HCT116 (cell line): ENCODE results near the gene FHOD3. TPM values are rescaled to one million over a fixed set of nuclear protein-coding genes. Genes with fewer than 3 reads are reported as not detected.

Experiments used
- ATAC-seq: fragments of 200-7000 bp; cut with Tn5 transposase; 2 replicates; pipeline ENCODE4 v1.9.1; 2020; ENCODE audit warnings: mild to moderate bottlenecking, moderate library complexity
- BruUV-seq: library from RNA; stranded (reverse); fragments of 400-500 nt; replicated peaks from 2 replicates; lab custom pipeline; 2021; lab: Mats Ljungman, UMichigan
- CTCF ChIA-PET: fragments of 300-600 bp; sonication (Branson Sonifier 250); formaldehyde crosslinking; loops from one replicate; lab custom pipeline; 2021; ENCODE audit warnings: antibody characterized with exemption; lab: Charles Lee
- POLR2A ChIA-PET: fragments of 300-600, 350-600 bp; sonication (Branson Sonifier 250); formaldehyde crosslinking; loops from one replicate; lab custom pipeline; 2021; ENCODE audit warnings: antibody characterized with exemption; lab: Charles Lee
- RAD21 ChIA-PET, 2 experiments: fragments of 300-600 bp; sonication (Branson Sonifier 250); formaldehyde crosslinking; loops; one replicate each; lab custom pipeline; 2023; ENCODE audit warnings: low total read pairs in 2 of 2; ENCODE audit not compliant: uncharacterized antibody in 2 of 2, unreplicated experiment in 2 of 2, low non-redundant PET in 1 of 2; lab: Charles Lee
- DNase-seq: peaks from one replicate; pipeline ENCODE4 v3.0.0-alpha.2; 2010; ENCODE audit warnings: low read depth, low spot score
- H2AFZ ChIP-seq: fragments of 200-600 bp; shearing (Covaris generic), sonication (generic); 2 replicates; pipeline ENCODE4 v1.6.1; 2017; ENCODE audit warnings: low read depth, mixed run types, mixed read lengths, antibody characterized with exemption, low read length; ENCODE audit not compliant: poor library complexity, severe bottlenecking
- H3K27ac ChIP-seq: 2 replicates; pipeline ENCODE4 v1.5.1; 2012; ENCODE audit warnings: low read depth, low read length
- H3K27me3 ChIP-seq: fragments of 200-600 bp; sonication (generic); 2 replicates; pipeline ENCODE4 v1.6.1; 2016; ENCODE audit warnings: mixed run types, low read length, mixed read lengths; ENCODE audit not compliant: insufficient read depth
- H3K36me3 ChIP-seq, 2 experiments: fragments of 200-500 bp in 1 of 2; fragments of 200-600 bp in 1 of 2; sonication (Bioruptor generic) in 1 of 2; sonication (generic) in 1 of 2; 2 replicates each; pipeline versions ENCODE4 v1.5.1 to v1.6.1; 2014 to 2016; ENCODE audit warnings: low read length in 2 of 2, inconsistent platforms in 1 of 2, mixed read lengths in 1 of 2, mixed run types in 1 of 2; ENCODE audit not compliant: insufficient read depth in 2 of 2, control insufficient read depth in 1 of 2
- H3K4me1 ChIP-seq, 2 experiments: fragments of 200-600 bp in 1 of 2; sonication (generic) in 1 of 2; 2 replicates each; pipeline versions ENCODE4 v1.5.1 to v1.6.1; 2012 to 2017; ENCODE audit warnings: low read length in 2 of 2, inconsistent platforms in 1 of 2, mild to moderate bottlenecking in 1 of 2, mixed read lengths in 1 of 2, mixed run types in 1 of 2, moderate library complexity in 1 of 2; ENCODE audit not compliant: insufficient read depth in 2 of 2, control insufficient read depth in 1 of 2
- H3K4me2 ChIP-seq: fragments of 200-600 bp; sonication (generic); 2 replicates; pipeline ENCODE4 v1.6.1; 2017; ENCODE audit warnings: mixed run types, low read length, mixed read lengths
- H3K4me3 ChIP-seq, 2 experiments: fragments of 200-600 bp in 1 of 2; sonication (generic) in 1 of 2; replicated peaks in 1 of 2; 2 replicates each; pipeline ENCODE4 v1.5.1; 2011 to 2016; ENCODE audit warnings: low read length in 2 of 2, control low read depth in 1 of 2, low read depth in 1 of 2, mild to moderate bottlenecking in 1 of 2, mixed read lengths in 1 of 2, mixed run types in 1 of 2
- H3K79me2 ChIP-seq: fragments of 200-600 bp; sonication (generic); 2 replicates; pipeline ENCODE4 v1.6.1; 2017; ENCODE audit warnings: mild to moderate bottlenecking, mixed run types, low read length, moderate library complexity, mixed read lengths; ENCODE audit not compliant: insufficient read depth
- H3K9ac ChIP-seq: fragments of 200-600 bp; sonication (generic); 2 replicates; pipeline ENCODE4 v1.6.1; 2016; ENCODE audit warnings: low read length, mixed read lengths
- H3K9me2 ChIP-seq: fragments of 200-600 bp; sonication (generic), shearing (Covaris generic); 2 replicates; pipeline ENCODE4 v1.6.1; 2017; ENCODE audit warnings: mixed run types, mild to moderate bottlenecking, moderate library complexity; ENCODE audit not compliant: insufficient read depth
- H3K9me3 ChIP-seq, 2 experiments: fragments of 200-500 bp in 1 of 2; fragments of 200-600 bp in 1 of 2; sonication (Bioruptor generic) in 1 of 2; sonication (generic) in 1 of 2; 2 replicates each; pipeline ENCODE4 v1.6.1; 2014 to 2017; ENCODE audit warnings: low read length in 2 of 2, mixed read lengths in 2 of 2, inconsistent platforms in 1 of 2, low read depth in 1 of 2, mild to moderate bottlenecking in 1 of 2, mixed run types in 1 of 2, moderate library complexity in 1 of 2; ENCODE audit not compliant: control insufficient read depth in 1 of 2, insufficient read depth in 1 of 2
- H4K20me1 ChIP-seq: fragments of 200-600 bp; sonication (generic), shearing (Covaris generic); 2 replicates; pipeline ENCODE4 v1.6.1; 2017; ENCODE audit warnings: mixed run types, mild to moderate bottlenecking, moderate library complexity; ENCODE audit not compliant: insufficient read depth
- CBX3 ChIP-seq: IDR thresholded peaks from 2 replicates; pipeline ENCODE4 v1.6.1; 2012; ENCODE audit warnings: low read depth
- CEBPB ChIP-seq: IDR thresholded peaks from 2 replicates; pipeline ENCODE4 v1.6.1; 2012; ENCODE audit warnings: low read depth
- EZH2phosphoT487 ChIP-seq: fragments of 200-600 bp; IDR thresholded peaks from 2 replicates; pipeline ENCODE4 v1.6.1; 2018; ENCODE audit warnings: antibody characterized with exemption, borderline replicate concordance
- JUND ChIP-seq: IDR thresholded peaks from 2 replicates; pipeline ENCODE4 v1.6.1; 2012
- POLR2AphosphoS5 ChIP-seq: IDR thresholded peaks from 2 replicates; pipeline ENCODE4 v1.6.1; 2011; ENCODE audit warnings: mild to moderate bottlenecking, low read depth, low read length, moderate library complexity
- SP1 ChIP-seq: IDR thresholded peaks from 2 replicates; pipeline ENCODE4 v1.6.1; 2012; ENCODE audit warnings: low read depth
- TCF7L2 ChIP-seq: IDR thresholded peaks from 2 replicates; pipeline ENCODE4 v1.7.0; 2011; ENCODE audit warnings: borderline replicate concordance, inconsistent platforms; ENCODE audit not compliant: insufficient read depth, insufficient read length; ENCODE audit errors: extremely low read depth
- YY1 ChIP-seq: IDR thresholded peaks from 2 replicates; pipeline ENCODE4 v1.6.1; 2011; ENCODE audit warnings: low read length, low read depth, moderate library complexity, mild to moderate bottlenecking; ENCODE audit not compliant: insufficient replicate concordance; ENCODE audit errors: extremely low read depth
- ZFX ChIP-seq: fragments of 450-650 bp; IDR thresholded peaks from 2 replicates; pipeline ENCODE4 v1.6.1; 2017
- ZNF274 ChIP-seq: fragments of 200-500 bp; sonication (Bioruptor generic); IDR thresholded peaks from 2 replicates; pipeline ENCODE4 v1.6.1; 2014; ENCODE audit warnings: mild to moderate bottlenecking, low read depth, low read length, inconsistent platforms
- intact Hi-C: fragments of 100-400 bp; cut with micrococcal nuclease; formaldehyde crosslinking; loops from 2 replicates; pipeline ENCODE4 v1.10.0; 2022
- total RNA-seq: library from RNA; stranded (reverse); gene quantifications from one replicate; pipeline ENCODE4 v1.2.1, GENCODE V29; 2021; ENCODE audit not compliant: unreplicated experiment
- TF ChIP-seq, protein P1 (sequence below): IDR thresholded peaks from 2 replicates; pipeline ENCODE4 v1.6.1; 2012; ENCODE audit warnings: low read depth
- TF ChIP-seq, protein P2 (sequence below), 3 experiments: fragments of 200-600 bp in 1 of 3; sonication (generic) in 1 of 3; IDR thresholded peaks in 2 of 3; conservative IDR thresholded peaks in 1 of 3; 2 replicates each; pipeline ENCODE4 v1.5.1; 2012 to 2017; ENCODE audit warnings: low read depth in 2 of 3, low read length in 2 of 3, antibody characterized with exemption in 1 of 3, borderline replicate concordance in 1 of 3, control low read depth in 1 of 3, mild to moderate bottlenecking in 1 of 3, mixed read lengths in 1 of 3, mixed run types in 1 of 3, moderate library complexity in 1 of 3; ENCODE audit not compliant: insufficient read depth in 1 of 3
- TF ChIP-seq, protein P3 (sequence below): IDR thresholded peaks from 2 replicates; pipeline ENCODE4 v1.6.1; 2011; ENCODE audit warnings: mild to moderate bottlenecking, low read length, moderate library complexity; ENCODE audit not compliant: insufficient replicate concordance; ENCODE audit errors: extremely low read depth

FHOD3 gene
- total RNA-seq, 1 experiment from 2014 or later: 4.0 TPM

DNA sequence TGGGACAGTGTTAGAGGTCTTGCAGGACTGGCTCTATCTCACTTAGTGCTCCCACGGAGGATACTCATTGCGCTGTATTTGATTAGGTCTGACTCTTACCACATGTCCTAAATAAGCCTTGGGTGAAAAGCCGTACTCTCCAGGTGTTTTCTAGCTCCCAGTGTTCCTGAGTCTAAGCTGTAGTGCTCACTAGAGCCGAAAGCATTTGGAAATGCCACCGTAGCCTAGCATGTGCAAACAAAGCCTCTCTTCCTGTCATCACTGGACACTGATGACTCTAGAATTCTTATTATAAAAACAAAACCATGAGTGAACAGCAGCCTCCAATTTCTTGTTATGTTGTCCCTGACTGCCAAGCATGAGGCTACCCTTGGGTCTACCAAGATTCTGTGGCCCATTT is 325.1 kb downstream of the FHOD3 start (continued):
- TF ChIP-seq, protein P1, sequence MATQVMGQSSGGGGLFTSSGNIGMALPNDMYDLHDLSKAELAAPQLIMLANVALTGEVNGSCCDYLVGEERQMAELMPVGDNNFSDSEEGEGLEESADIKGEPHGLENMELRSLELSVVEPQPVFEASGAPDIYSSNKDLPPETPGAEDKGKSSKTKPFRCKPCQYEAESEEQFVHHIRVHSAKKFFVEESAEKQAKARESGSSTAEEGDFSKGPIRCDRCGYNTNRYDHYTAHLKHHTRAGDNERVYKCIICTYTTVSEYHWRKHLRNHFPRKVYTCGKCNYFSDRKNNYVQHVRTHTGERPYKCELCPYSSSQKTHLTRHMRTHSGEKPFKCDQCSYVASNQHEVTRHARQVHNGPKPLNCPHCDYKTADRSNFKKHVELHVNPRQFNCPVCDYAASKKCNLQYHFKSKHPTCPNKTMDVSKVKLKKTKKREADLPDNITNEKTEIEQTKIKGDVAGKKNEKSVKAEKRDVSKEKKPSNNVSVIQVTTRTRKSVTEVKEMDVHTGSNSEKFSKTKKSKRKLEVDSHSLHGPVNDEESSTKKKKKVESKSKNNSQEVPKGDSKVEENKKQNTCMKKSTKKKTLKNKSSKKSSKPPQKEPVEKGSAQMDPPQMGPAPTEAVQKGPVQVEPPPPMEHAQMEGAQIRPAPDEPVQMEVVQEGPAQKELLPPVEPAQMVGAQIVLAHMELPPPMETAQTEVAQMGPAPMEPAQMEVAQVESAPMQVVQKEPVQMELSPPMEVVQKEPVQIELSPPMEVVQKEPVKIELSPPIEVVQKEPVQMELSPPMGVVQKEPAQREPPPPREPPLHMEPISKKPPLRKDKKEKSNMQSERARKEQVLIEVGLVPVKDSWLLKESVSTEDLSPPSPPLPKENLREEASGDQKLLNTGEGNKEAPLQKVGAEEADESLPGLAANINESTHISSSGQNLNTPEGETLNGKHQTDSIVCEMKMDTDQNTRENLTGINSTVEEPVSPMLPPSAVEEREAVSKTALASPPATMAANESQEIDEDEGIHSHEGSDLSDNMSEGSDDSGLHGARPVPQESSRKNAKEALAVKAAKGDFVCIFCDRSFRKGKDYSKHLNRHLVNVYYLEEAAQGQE: no peak
- TF ChIP-seq SP1 (no peak), JUND (no peak)

DNA sequence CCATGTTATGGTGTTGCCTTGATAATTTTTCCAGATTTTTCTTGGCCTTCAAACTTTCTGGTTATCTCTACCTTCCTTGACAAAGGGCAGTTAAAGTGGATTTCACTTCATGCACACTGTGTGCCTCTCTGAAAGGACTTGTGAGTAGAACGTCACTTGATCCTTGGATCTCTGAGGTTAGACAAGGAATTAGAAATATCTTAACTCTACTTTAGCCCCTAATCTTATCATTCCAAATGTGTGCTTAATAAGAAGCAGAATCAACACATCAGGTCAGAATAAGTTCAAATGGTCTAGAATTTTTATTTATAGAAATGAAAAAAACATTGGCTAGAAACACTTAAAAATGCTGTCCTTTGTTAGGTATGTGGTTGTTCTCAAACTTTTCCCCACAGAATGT is 325.6 kb downstream of the FHOD3 start:
- H3K9ac ChIP-seq: no peak overlapping the region
- H3K4me1 ChIP-seq: no peaks in the 10 kb centered on the region
- H3K27me3 ChIP-seq: no peaks in the 10 kb centered on the region
- H3K36me3 ChIP-seq: no peaks in the 10 kb centered on the region
- no peaks in the 10 kb centered on the region for H4K20me1 ChIP-seq
- no peaks in the 10 kb centered on the region for H3K9me2 ChIP-seq
- no peak overlapping the region for H3K4me2 ChIP-seq
- no peak overlapping the region for H3K27ac ChIP-seq
- intact Hi-C loops: no loop called here
- no TSS peak for BruUV-seq
- H3K4me3 ChIP-seq: no peak overlapping the region
- ATAC-seq (no peak), DNase-seq (no peak)
- no peak overlapping the region for H2AFZ ChIP-seq
- H3K9me3 ChIP-seq: no peaks in the 10 kb centered on the region
- RAD21 ChIA-PET: no interaction called here
- TF ChIP-seq SP1: no peak
- TF ChIP-seq JUND: no peak
- no peak for TF ChIP-seq YY1
- no peak for TF ChIP-seq EZH2phosphoT487
- no peak for TF ChIP-seq POLR2AphosphoS5
- TF ChIP-seq ZFX: no peak
- TF ChIP-seq, protein P2, sequence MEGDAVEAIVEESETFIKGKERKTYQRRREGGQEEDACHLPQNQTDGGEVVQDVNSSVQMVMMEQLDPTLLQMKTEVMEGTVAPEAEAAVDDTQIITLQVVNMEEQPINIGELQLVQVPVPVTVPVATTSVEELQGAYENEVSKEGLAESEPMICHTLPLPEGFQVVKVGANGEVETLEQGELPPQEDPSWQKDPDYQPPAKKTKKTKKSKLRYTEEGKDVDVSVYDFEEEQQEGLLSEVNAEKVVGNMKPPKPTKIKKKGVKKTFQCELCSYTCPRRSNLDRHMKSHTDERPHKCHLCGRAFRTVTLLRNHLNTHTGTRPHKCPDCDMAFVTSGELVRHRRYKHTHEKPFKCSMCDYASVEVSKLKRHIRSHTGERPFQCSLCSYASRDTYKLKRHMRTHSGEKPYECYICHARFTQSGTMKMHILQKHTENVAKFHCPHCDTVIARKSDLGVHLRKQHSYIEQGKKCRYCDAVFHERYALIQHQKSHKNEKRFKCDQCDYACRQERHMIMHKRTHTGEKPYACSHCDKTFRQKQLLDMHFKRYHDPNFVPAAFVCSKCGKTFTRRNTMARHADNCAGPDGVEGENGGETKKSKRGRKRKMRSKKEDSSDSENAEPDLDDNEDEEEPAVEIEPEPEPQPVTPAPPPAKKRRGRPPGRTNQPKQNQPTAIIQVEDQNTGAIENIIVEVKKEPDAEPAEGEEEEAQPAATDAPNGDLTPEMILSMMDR (IDR thresholded peaks at IDR 0.05 in 2 of 3, conservative IDR thresholded peaks at IDR 0.05 in 1 of 3; ENCODE audit: borderline replicate concordance in 1 of 3, insufficient read depth in 1 of 3, low read depth in 2 of 3, low read length in 2 of 3): no peak
- TF ChIP-seq TCF7L2: no peak
- no peak for TF ChIP-seq CEBPB
- no peak for TF ChIP-seq CBX3
- TF ChIP-seq, protein P3, sequence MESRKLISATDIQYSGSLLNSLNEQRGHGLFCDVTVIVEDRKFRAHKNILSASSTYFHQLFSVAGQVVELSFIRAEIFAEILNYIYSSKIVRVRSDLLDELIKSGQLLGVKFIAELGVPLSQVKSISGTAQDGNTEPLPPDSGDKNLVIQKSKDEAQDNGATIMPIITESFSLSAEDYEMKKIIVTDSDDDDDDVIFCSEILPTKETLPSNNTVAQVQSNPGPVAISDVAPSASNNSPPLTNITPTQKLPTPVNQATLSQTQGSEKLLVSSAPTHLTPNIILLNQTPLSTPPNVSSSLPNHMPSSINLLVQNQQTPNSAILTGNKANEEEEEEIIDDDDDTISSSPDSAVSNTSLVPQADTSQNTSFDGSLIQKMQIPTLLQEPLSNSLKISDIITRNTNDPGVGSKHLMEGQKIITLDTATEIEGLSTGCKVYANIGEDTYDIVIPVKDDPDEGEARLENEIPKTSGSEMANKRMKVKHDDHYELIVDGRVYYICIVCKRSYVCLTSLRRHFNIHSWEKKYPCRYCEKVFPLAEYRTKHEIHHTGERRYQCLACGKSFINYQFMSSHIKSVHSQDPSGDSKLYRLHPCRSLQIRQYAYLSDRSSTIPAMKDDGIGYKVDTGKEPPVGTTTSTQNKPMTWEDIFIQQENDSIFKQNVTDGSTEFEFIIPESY: no peak
- no peak for TF ChIP-seq ZNF274
- POLR2A ChIA-PET: no interaction called here
- H3K79me2 ChIP-seq: no peaks in the 10 kb centered on the region
- CTCF ChIA-PET: no interaction called here
